Activated naive CD4-positive, alpha-beta T cell treated with anti-CD3 and anti-CD28 coated beads for 36 hours (primary cell): ENCODE measurements around the gene MMP24. TPM values are rescaled to one million over a fixed set of nuclear protein-coding genes. Genes with fewer than 3 reads are reported as not detected.
A peak's percentile ranks its signal among the peaks of the same experiment; 100 is the strongest.
"Not testable (repeated sequence)": the region's sequence is repeated elsewhere in the genome, so short reads cannot be mapped to it uniquely, and the experiment has no call there.

Experiments used
- CTCF ChIA-PET: fragments of 350-600 bp; sonication (Branson Sonifier 250); formaldehyde crosslinking; loops from one replicate; lab custom pipeline; 2021; ENCODE audit warnings: antibody characterized with exemption; lab: Charles Lee
- DNase-seq: peaks from one replicate; pipeline ENCODE4 v3.0.0-alpha.2; 2020
- H3K27ac Mint-ChIP-seq: one replicate; pipeline ENCODE4 v1.8.0; 2021; ENCODE audit warnings: mild to moderate bottlenecking, mixed read lengths
- H3K27me3 Mint-ChIP-seq: one replicate; pipeline ENCODE4 v1.8.0; 2021; ENCODE audit warnings: low read depth, mixed read lengths
- H3K36me3 Mint-ChIP-seq: one replicate; pipeline ENCODE4 v1.8.0; 2021; ENCODE audit warnings: low read depth, mixed read lengths
- H3K4me1 Mint-ChIP-seq: one replicate; pipeline ENCODE4 v1.8.0; 2021; ENCODE audit warnings: low read depth, mixed read lengths
- H3K4me3 Mint-ChIP-seq: one replicate; pipeline ENCODE4 v1.8.0; 2021; ENCODE audit warnings: mild to moderate bottlenecking, moderate library complexity, mixed read lengths
- H3K9me3 Mint-ChIP-seq: one replicate; pipeline ENCODE4 v1.8.0; 2021; ENCODE audit warnings: mixed read lengths
- intact Hi-C: fragments of 100-400 bp; cut with micrococcal nuclease; formaldehyde crosslinking; loops from one replicate; pipeline ENCODE4 v1.15.1; 2023
- total RNA-seq, 2 experiments: library from RNA; stranded (reverse); gene quantifications; one replicate each; pipeline ENCODE4 v1.2.3, GENCODE V29; 2021

Gene MMP24
- total RNA-seq, 2 experiments from 2014 or later, result not detected

- H3K27me3 Mint-ChIP-seq, result no peaks in the 10 kb centered on the region
- no peaks in the 10 kb centered on the region for H3K9me3 Mint-ChIP-seq
- CTCF ChIA-PET, result interaction anchor here (1.0 to 4.5 kb wide), 3 partner anchors 8 to 120 kb away, joined by 5 to 13 read pairs (median 6); no protein-coding TSS in a partner anchor
- intact Hi-C loops, result loop anchor here (1.0 kb wide), 1 partner anchor 16 kb away; no protein-coding TSS in a partner anchor
- H3K4me1 Mint-ChIP-seq, result peaks cover 56% of the 10 kb centered on the region
- peak overlapping the region; percentile 80 for H3K27ac Mint-ChIP-seq
- no peak overlapping the region for H3K4me3 Mint-ChIP-seq
- H3K36me3 Mint-ChIP-seq, result peaks cover 9% of the 10 kb centered on the region
- no peak for DNase-seq
These were observed 85.3 kb downstream of the MMP24 start for GRCh38 chr20:35311822-35312221.

- no peaks in the 10 kb centered on the region for H3K9me3 Mint-ChIP-seq
- H3K4me1 Mint-ChIP-seq, result peaks cover 52% of the 10 kb centered on the region
- peak; percentile 69 for DNase-seq
- H3K27me3 Mint-ChIP-seq, result no peaks in the 10 kb centered on the region
- H3K36me3 Mint-ChIP-seq, result peaks cover 8% of the 10 kb centered on the region
- intact Hi-C loops, result loop anchor here (1.0 kb wide), 1 partner anchor 16 kb away; no protein-coding TSS in a partner anchor
- H3K27ac Mint-ChIP-seq, result peak overlapping the region; percentile 80
- H3K4me3 Mint-ChIP-seq, result no peak overlapping the region
- CTCF ChIA-PET, result interaction anchor here (1.0 to 4.5 kb wide), 2 partner anchors 9 to 17 kb away, joined by 5 to 13 read pairs; no protein-coding TSS in a partner anchor
These were observed 85.8 kb downstream of the MMP24 start for GRCh38 chr20:35312318-35312717.

GRCh38 chr20:35314816-35315631, 88.5 kb downstream of the MMP24 start:
- no peak overlapping the region for H3K4me3 Mint-ChIP-seq
- intact Hi-C loops, result no loop called here
- H3K36me3 Mint-ChIP-seq, result peaks cover 8% of the 10 kb centered on the region
- H3K4me1 Mint-ChIP-seq, result peaks cover 60% of the 10 kb centered on the region
- CTCF ChIA-PET, result interaction anchor here (1.2 kb wide), 1 partner anchor 9 kb away, joined by 3 read pairs; no protein-coding TSS in a partner anchor
- no peak for DNase-seq
- H3K9me3 Mint-ChIP-seq, result no peaks in the 10 kb centered on the region
- no peaks in the 10 kb centered on the region for H3K27me3 Mint-ChIP-seq
- peak overlapping the region; percentile 47 for H3K27ac Mint-ChIP-seq

GRCh38 chr20:35315632-35316020, 89.1 kb downstream of the MMP24 start:
- DNase-seq, H3K27ac Mint-ChIP-seq, H3K36me3 Mint-ChIP-seq, H3K27me3 Mint-ChIP-seq, H3K4me3 Mint-ChIP-seq, H3K9me3 Mint-ChIP-seq, intact Hi-C loops: not testable (repeated sequence)
- H3K4me1 Mint-ChIP-seq, result peaks cover 60% of the 10 kb centered on the region
- CTCF ChIA-PET, result interaction anchor here (1.2 kb wide), 1 partner anchor 8 kb away, joined by 3 read pairs; no protein-coding TSS in a partner anchor

GRCh38 chr20:35316086-35316485, 89.6 kb downstream of the MMP24 start:
- no peak overlapping the region for H3K27ac Mint-ChIP-seq
- no peaks in the 10 kb centered on the region for H3K27me3 Mint-ChIP-seq
- peaks cover 56% of the 10 kb centered on the region for H3K4me1 Mint-ChIP-seq
- H3K36me3 Mint-ChIP-seq, result peaks cover 8% of the 10 kb centered on the region
- no peak overlapping the region for H3K4me3 Mint-ChIP-seq
- DNase-seq, result no peak
- CTCF ChIA-PET, result no interaction called here
- intact Hi-C loops, result no loop called here
- no peaks in the 10 kb centered on the region for H3K9me3 Mint-ChIP-seq

- no peak for DNase-seq
- no peaks in the 10 kb centered on the region for H3K9me3 Mint-ChIP-seq
- H3K4me3 Mint-ChIP-seq, result no peak overlapping the region
- H3K27ac Mint-ChIP-seq, result peak overlapping the region; percentile 5
- intact Hi-C loops, result no loop called here
- H3K4me1 Mint-ChIP-seq, result peaks cover 42% of the 10 kb centered on the region
- peaks cover 4% of the 10 kb centered on the region for H3K36me3 Mint-ChIP-seq
- CTCF ChIA-PET, result interaction anchor here (0.6 to 1.5 kb wide), 6 partner anchors 9 to 19 kb away, joined by 3 to 4 read pairs (median 4); no protein-coding TSS in a partner anchor
- H3K27me3 Mint-ChIP-seq, result no peaks in the 10 kb centered on the region
These were observed 91.1 kb downstream of the MMP24 start for GRCh38 chr20:35317416-35318210.

GRCh38 chr20:35318502-35319157, 92.1 kb downstream of the MMP24 start:
- Mint-ChIP-seq H3K27ac (peak overlapping the region; percentile 33), H3K27me3 (no peaks in the 10 kb centered on the region), H3K9me3 (no peaks in the 10 kb centered on the region), H3K4me1 (peaks cover 46% of the 10 kb centered on the region), H3K4me3 (no peak overlapping the region), H3K36me3 (peaks cover 3% of the 10 kb centered on the region)
- intact Hi-C loops, result no loop called here
- peak; percentile 43 for DNase-seq
- CTCF ChIA-PET, result interaction anchor here (0.6 to 1.3 kb wide), 3 partner anchors 11 to 20 kb away, joined by 3 to 4 read pairs (median 4); no protein-coding TSS in a partner anchor

GRCh38 chr20:35319192-35319870, 92.8 kb downstream of the MMP24 start:
- Mint-ChIP-seq H3K4me3 (no peak overlapping the region), H3K4me1 (peaks cover 43% of the 10 kb centered on the region), H3K9me3 (no peaks in the 10 kb centered on the region), H3K36me3 (peaks cover 3% of the 10 kb centered on the region), H3K27me3 (no peaks in the 10 kb centered on the region), H3K27ac (no peak overlapping the region)
- intact Hi-C loops, result no loop called here
- CTCF ChIA-PET, result no interaction called here
- no peak for DNase-seq

- Mint-ChIP-seq H3K4me3 (no peak overlapping the region), H3K4me1 (peaks cover 38% of the 10 kb centered on the region), H3K9me3 (no peaks in the 10 kb centered on the region), H3K27me3 (no peaks in the 10 kb centered on the region), H3K27ac (no peak overlapping the region), H3K36me3 (peaks cover 3% of the 10 kb centered on the region)
- intact Hi-C loops, result no loop called here
- CTCF ChIA-PET, result no interaction called here
- no peak for DNase-seq
These were observed 93.3 kb downstream of the MMP24 start for GRCh38 chr20:35319871-35320197.

GRCh38 chr20:35320396-35321126, 94.1 kb downstream of the MMP24 start:
- no peaks in the 10 kb centered on the region for H3K27me3 Mint-ChIP-seq
- H3K4me1 Mint-ChIP-seq, result peaks cover 32% of the 10 kb centered on the region
- no peaks in the 10 kb centered on the region for H3K9me3 Mint-ChIP-seq
- no peak overlapping the region for H3K27ac Mint-ChIP-seq
- intact Hi-C loops, result no loop called here
- CTCF ChIA-PET, result interaction anchor here (0.6 kb wide), 1 partner anchor 17 kb away, joined by 3 read pairs; no protein-coding TSS in a partner anchor
- no peak for DNase-seq
- no peak overlapping the region for H3K4me3 Mint-ChIP-seq
- peaks cover 3% of the 10 kb centered on the region for H3K36me3 Mint-ChIP-seq

GRCh38 chr20:35325401-35325800, 98.9 kb downstream of the MMP24 start:
- CTCF ChIA-PET, result no interaction called here
- Mint-ChIP-seq H3K4me3 (no peak overlapping the region), H3K36me3 (peaks cover 3% of the 10 kb centered on the region), H3K4me1 (peaks cover 47% of the 10 kb centered on the region), H3K27me3 (no peaks in the 10 kb centered on the region), H3K27ac (no peak overlapping the region), H3K9me3 (no peaks in the 10 kb centered on the region)
- no peak for DNase-seq
- intact Hi-C loops, result no loop called here
